ENCODE data around the gene KRT16.
"Not testable (repeated sequence)": the region's sequence is repeated elsewhere in the genome, so short reads cannot be mapped to it uniquely, and the experiment has no call there.

Gene KRT16

DNA sequence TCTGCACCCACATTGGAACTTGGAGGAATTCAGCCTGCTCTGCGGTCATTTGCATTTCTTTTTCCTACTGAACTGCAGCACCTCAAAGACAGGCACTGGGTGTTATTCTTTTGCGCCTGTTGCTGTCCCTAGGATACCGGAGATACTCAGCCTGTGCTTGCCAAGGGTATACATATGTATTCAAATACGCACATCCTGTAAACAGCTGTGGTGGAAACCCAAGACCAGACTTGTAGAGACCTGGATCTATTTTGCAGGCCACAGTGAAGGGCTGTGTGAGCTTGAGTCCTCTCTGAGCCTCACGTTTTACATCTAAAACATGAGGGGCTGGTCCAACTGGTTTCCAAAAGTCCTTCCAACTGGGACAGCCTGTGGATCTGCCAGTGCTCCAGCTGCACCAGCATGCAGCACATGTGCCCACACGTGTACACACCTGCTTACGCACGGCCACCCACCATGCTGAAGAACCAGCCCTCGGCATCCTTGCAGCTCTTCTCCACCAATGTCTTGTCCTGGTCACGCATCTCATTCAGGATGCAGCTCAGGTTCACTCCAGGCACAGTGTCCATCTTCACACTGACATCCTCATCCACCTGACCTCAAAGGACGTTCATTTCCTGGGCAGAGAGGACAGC lies 16.2 kb upstream of the KRT16 start:
- H3K4me3 ChIP-seq (ENCODE audit: low read depth, low read length), result not testable (repeated sequence)

DNA sequence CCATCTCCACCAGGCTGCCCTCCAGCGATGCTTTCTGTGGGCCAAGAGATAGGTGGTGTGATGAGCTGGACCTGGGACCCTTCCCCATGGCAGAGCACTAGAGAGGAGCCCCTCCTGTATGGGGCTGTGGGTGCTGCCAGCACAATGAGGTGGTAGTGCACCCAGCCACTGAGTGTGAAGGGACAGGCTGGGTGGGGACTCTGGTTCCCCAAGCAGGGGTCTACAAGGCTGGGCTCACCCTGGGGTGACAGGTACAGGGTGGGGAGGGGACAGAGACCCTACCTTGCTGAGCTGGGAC lies 15.5 kb upstream of the KRT16 start:
- not testable (repeated sequence) for H3K4me3 ChIP-seq (ENCODE audit: low read depth, low read length)

DNA sequence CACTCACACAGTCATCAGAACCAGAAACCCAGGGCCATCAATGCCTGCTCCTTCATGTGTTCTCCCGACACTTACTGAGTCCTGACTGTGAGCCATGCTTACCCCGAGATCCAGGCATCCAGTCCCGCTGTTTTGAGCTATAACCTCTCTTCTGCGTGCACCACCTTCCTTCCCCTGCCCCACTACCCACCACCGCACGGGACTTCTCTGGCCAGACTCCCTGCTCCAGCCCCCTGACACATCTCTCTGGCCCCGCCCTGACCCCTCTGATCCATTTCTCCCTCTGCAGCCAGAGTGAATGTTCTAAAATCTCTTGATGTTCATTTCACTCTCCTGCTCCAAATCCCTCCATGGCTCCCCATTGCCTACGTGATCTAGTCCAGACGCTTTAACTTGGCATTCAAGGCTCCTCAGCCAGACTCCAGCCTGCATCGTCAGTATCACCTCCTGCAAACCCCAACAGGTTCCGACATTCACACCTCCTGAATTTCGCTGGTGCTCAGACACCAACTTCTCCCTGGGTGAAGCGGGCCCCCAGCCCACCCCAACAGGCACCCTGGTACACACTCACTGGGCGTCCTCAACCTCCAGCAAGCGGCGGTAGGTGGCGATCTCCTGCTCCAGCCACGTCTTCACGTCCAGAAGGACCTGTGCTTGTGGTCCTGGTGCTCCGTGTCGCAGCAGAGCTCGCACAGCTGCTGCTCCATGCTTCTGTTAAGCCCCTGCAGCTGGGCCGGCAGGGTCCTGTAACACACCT lies 14.9 kb upstream of the KRT16 start:
- H3K4me3 ChIP-seq (ENCODE audit: low read depth, low read length), result no peak overlapping the region

DNA sequence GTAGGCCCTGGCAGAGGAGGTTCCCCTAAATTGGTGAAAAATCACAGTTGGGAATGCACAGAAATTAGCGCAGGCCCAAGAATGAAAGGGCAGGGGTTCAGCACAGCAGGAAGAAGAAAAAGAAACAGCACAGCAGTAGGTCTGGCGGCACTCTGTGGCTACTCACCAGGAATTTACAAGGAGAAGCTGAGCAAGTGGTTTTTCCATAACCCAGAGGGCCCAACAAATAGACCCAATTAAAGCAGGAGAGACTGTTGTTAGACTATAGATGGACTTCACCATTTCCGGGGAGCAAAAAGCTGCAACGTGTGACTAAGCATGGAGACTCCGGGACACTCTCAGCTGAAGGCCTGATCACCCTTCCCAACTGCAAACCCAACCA lies 14.3 kb upstream of the KRT16 start:
- not testable (repeated sequence) for H3K4me3 ChIP-seq (ENCODE audit: low read depth, low read length)

DNA sequence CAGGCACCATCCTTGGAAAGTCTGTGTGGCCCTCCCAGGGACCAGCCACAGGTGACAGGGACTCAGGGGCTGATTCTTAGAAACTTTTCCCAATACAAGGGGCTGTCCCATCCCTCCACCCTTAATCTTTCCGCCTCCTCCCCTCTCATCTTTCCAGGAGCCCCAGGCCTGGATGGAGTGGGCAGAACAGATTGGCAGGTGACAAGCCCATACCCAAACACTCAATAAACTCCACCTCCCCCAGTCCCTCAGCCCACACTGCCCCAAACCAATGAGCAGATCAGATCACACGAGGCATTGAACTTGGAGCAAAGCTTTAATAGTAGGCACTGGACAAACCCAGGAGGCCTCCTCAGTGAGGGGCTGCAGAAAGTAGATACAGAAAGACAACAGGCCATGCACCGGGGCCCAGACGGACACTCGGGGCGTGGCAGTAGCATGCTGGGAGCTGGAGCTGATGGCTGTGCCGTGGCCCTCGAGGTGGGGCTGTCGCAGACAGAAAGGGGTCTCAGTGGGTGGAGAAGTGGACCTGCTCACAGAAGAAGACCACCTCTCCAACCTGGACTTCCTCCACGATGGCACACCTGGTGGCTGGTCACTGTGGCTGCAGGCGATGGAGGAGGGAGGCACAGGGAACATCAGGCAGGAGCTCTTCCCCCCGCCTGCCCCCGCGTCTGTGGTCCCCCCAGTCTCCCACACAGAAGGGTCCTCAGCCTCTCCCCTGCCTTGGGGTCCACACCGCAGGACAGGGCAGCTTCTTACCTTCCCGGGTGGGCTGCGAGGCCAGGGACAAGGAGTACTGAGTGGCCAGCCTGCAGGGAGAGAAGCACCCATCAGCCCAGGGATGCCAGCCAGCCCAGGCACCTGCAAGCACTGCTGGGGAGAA lies 13.7 kb upstream of the KRT16 start:
- H3K4me3 ChIP-seq (ENCODE audit: low read depth, low read length), result not testable (repeated sequence)

DNA sequence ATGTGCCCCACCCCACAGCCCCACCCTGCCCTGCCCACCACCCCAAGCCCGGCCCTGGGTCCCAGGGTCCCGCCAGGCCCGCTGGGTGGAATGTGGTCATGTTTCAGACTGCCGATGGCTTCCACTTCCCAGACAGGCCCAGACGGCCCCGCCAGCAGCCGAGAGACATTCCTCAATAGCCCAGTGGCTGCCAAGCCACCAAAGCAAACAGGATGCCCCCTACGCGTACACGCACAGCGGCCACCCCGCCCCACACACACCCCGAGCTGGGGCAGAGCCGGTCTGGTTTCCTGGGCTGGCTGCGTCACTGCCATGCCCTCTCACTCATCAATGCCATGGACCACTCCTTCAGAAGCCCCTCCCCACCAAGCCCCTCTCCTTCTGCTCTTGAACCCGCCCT lies 13.0 kb upstream of the KRT16 start:
- no peak overlapping the region for H3K4me3 ChIP-seq (ENCODE audit: low read depth, low read length)

DNA sequence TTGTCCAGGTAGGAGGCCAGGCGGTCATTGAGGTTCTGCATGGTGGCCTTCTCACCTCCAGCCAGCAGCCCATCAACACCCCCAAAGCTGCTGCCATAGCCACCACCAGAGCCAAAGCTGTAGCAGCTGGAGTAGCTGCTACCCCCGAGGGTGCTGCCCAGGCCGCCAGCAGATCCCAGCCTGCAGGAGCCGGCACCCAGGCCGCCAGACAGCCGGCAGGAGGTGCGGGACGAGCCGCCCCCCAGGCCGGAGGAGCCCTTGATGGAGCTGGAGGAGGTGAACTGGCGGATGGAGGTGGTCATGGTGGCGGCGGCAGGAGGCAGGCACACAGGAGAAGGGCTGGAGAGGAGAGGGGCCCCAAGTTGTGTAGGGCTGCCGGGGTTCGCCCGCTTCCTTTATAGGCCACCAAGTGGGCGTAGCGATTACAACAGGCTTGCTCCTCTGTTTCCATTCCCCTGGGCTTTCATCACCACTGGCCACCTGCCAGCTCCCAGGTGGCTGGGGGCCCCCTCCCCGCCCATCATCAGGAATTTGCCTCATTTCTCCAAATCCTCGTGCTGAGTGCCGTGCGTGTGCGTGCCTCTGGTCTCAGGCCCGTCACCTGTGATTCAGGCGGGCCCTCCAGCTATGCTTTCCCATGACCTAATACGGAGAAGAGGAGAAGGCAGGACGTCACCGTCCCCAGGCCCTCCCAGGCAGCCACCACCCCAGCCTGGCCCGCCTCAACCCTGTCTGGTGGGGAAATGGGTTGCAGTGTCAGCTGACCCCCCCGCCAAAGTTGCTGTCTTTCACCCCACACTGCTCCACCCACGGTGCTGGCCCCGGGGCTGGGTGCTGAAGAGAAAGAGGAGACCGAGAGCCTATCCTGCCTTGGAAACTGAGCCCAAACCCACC lies 11.9 kb upstream of the KRT16 start, which contains the start of gene KRT17:
Gene KRT17, minus strand, starts transcription at position 368 of the 894 bp plus-strand sequence. Its CDS starts 66 bp downstream, at position 302.
- no peak within 1 kb of the TSS for H3K4me3 ChIP-seq (ENCODE audit: low read depth, low read length)

DNA sequence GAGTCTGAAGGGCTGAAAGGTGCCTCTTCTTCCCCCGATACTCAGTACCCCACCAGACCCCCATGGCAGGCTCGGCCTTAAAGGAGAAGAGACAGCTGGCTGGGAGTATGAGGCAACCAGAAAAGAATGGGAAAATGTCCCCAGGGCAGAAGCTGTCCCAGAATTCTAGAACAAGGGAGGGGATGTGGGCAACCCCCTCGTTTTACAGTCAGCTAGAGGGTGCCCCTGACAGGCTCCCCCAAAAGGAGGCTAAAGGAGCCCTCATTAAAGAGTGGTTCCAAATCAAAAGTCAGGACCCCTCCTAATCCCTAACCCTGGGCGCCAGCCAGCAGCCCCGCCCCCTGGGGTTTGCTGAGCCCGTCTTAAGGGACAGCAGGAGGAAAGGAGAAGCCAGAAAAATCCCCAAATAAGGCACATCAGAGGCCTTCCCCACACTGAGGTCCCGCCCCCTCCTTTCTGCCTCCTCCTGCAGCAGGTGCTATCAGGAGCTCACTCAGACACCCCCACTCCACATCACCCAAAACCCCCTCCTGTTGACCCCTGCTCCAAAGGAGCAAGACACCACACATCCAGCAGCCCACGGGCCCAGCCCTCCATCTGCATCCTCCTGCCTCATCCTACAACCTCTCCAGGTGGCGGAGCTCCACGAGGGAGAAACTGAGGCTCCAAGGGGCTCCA lies 10.8 kb upstream of the KRT16 start:
- not testable (repeated sequence) for H3K4me3 ChIP-seq (ENCODE audit: low read depth, low read length)

DNA sequence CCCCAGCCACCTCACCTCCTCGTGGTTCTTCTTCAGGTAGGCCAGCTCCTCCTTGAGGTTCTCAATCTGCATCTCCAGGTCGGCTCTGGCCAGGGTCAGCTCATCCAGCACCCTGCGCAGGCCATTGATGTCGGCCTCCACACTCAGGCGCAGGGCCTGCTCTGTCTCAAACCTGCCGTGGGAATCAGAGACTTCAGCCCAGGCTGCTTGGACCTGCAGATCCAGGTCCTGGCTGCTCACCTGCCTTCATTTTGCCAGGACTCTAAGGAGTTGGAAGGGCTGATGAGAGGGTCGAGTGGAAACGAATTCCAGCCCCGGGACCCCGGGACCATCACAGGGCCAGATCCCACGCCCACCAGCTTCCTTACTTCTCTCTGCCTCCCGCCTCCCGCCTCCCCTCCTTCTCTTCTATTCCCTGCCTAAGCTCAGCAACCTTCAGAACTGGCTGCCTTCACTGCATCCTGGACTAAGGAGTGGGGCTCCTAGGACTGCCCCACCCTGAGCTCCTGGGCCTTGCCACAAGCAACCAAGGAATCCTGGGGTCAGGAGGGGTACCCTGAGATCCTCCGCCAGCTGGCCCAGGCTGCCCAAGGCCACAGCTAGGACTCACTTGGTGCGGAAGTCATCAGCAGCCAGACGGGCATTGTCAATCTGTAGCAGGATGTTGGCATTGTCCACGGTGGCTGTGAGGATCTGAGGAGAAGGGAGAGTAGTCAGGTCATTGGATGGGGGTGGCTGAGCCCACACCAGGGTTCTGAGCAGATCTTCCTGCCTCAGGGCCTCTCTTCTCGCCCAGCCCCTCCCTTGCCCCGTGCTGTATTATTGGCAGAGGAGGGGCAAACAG lies 10.0 kb upstream of the KRT16 start:
- H3K4me3 ChIP-seq (ENCODE audit: low read depth, low read length), result not testable (repeated sequence)

DNA sequence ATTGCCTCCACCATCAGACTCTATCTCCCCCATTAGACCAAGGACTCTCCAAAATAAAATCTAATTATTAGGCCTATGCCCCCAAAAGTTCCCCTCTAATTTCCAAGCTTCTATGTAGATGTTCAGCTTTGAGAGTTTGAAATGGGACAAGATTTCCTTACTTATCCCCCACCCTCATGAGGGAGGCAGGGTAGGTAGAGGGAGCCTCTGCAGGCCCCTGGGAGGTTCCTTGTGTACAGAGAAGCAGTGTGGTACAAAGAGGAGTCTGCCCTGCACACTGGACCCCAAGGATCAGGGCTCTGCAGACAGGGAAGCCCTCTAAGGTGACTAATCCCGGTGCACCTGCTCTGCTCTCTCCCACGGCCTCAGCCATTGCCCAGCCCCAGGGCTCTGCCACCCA lies 9.3 kb upstream of the KRT16 start:
- H3K4me3 ChIP-seq (ENCODE audit: low read depth, low read length), result no peak overlapping the region

DNA sequence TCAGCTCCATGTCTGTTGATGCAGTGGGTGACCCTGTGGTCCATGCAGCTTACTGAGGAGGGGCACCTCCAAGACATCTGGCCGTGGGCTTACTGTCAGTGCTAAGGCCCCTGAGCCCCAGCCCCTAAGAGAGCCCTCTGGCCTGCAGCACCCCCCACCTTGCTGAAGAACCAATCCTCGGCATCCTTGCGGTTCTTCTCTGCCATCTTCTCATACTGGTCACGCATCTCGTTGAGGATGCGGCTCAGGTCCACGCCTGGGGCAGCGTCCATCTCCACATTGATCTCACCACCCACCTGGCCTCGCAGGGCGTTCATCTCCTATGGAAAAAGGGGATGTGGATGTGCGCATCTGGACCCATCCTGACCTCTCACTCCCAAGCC lies 8.9 kb upstream of the KRT16 start:
- not testable (repeated sequence) for H3K4me3 ChIP-seq (ENCODE audit: low read depth, low read length)

DNA sequence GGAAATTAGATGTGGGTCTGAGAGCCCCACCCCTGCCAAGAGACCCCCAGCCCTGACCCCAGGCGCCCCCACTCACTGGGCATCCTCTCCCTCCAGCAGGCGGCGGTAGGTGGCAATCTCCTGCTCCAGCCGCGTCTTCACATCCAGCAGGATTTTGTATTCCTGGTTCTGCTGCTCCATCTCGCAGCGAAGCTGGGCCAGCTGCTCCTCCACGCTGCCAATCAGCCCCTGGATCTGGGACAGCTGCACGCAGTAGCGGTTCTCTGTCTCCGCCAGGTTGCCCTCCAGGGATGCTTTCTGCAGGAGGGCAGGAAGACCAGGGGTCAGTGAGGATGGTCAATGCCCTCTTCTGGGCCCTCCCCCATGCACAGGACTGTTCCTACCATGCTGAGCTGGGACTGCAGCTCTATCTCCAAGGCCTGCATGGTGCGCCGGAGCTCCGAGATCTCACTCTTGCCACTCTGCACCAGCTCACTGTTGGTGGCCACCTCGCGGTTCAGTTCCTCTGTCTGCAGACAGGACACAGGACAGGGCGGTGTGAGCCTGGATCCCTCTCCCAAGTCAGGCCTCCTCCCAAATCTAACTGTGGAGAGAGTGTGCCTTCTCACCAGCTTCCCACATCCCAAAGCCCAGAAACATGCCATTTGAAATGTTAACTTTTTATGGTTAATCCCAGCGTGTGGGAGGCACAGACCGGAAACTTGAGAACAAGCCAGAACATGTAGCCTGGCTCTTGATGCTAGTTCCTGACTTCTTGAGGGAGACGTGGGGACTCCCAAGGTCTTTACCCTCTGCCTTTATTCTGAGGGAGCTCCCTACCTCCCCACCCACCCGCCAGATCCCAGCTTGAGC lies 8.2 kb upstream of the KRT16 start:
- no peak overlapping the region for H3K4me3 ChIP-seq (ENCODE audit: low read depth, low read length)

DNA sequence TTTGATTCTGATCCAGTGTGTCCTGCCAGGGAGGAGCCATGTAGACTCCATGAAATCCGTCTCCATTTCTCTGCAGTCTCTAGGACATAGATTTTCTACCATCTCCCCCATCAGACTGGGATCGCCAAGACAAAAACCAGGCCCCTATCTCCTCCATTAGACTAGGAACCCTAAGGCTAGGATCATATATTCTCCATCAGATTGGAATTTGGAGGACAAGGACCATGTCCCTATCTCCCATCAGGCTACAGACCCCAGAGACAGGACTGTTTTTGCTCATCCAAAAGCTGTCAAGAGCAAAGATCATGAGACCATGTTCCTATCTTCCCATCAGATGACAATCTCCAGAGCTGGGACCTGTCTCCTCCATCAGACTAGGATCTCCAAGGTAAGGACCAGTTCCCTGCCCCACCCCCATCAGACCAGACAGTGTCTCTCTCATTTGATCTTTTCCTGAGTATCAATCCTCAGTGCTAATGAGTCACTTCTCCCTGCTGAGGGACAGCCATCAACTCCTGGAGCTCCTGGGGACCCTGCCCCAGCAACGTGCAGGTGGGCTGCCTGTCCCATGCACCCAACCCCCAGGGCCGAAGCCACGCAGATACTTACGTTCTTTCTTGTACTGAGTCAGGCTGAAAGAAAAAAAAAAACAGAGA lies 7.5 kb upstream of the KRT16 start:
- H3K4me3 ChIP-seq (ENCODE audit: low read depth, low read length), result not testable (repeated sequence)

DNA sequence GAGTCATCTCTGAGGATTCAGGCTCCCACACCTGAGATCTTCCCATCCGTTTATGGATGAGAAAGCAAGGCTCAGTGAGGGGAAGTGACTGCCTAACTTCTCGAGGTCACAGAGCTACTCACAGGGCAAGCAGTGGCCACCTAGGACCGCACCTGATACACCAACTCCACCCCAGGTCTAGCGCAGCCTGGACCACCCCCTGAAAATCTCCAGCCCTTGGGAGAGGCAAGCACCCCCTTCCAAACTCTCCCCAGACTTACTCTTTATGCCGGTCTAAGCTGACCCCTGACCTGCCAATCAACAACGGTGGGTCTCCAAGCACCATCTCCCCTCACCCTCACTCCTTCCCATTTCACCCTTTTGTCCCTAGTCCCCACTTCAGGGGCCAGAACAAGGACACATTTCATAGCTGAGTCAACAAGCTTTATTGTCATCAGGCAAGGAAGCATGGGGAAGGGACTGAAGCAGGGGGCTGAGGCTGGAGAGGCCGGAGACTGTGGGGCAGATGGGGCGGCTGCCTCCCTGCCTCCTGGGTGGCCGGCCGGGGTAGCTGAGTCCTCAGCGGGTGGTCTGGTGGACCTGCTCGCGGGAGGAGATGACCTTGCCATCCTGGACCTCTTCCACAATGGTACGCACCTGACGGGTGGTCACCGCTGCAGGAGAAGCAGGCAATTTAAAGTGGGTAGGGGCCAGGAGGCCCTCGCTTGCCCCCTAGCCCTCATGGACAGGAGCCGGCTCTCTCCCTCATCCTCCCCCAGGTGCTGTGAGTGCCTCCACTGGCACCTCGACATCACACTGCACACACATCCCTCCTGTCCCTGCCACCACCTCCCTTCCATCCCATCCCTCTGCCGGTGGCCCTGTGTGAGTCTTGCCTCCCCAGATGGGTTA lies 6.7 kb upstream of the KRT16 start:
- no peak overlapping the region for H3K4me3 ChIP-seq (ENCODE audit: low read depth, low read length)

DNA sequence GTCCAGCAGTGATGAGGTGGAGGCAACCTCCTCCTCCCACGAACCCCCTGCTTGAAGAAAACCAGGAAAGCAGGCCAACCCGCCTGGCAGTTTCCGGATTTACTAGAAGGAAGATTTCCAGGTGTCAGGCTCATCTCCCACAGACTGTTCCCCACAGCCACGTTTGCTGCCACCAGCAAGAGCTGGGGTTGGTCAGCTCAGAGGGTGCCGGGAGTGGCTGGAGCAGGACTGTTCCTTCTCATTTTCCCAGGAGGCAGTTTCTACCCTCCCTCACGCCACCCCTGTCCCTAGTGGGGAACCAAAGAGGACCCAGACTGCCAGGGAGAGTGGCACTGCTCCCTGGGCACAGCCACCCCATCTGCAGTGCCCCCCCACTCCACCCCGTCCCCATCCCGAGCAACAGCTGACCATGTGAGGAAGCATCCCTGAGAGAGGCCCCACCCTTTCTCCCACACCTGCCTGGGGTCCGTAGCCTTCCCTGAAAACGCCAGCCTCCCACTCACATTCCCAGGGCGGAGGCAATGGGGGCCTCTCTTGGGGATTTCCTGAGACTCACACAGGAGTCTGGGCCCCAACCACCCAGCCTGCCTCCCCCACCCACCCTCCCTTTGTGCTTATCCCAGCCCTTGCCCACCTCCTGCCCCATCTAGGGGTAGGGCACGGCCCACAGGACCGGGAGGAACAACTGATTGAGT lies 5.9 kb upstream of the KRT16 start:
- H3K4me3 ChIP-seq (ENCODE audit: low read depth, low read length), result no peak overlapping the region

DNA sequence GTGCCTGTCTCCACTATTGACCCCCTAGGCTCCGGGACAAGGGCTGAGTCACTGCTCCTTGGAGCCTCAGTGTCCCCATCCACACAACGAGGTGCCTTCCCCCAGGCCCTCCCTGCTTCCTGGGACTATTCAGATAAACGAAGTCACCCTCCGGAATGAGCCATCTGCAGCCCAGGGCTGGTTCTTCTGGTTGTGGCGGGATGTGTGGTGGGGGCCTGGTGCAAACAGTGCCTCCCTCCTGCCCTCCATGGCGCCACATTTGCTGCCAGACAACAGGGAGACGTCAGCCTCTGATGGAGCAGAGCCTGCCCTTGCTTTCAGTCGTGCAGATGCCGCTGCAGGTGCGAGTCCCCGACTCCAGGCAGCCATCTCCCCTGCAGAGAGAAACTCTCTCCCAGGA lies 5.1 kb upstream of the KRT16 start:
- no peak overlapping the region for H3K4me3 ChIP-seq (ENCODE audit: low read depth, low read length)

DNA sequence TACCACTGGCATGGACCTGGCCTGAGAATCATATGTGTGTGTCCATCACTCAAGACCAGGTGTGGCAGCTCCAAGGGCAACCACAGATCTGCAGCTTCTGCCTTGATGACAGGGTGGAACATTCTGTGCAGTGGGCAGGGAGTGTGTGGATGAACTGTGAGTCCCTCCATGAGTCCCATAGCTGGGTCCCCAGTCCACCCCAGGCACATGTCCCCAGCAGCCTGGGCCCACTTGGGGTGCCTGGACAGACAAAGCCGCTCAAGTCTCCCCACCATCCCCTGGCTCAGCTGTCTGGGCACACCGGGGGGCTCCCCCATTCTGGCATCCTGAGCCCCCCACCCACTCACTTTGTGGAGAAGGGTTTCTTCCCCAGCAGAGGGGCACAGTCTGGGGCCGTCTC lies 4.6 kb upstream of the KRT16 start:
- no peak overlapping the region for H3K4me3 ChIP-seq (ENCODE audit: low read depth, low read length)

Data from iPS-11a (cell line).